Cardiac muscle cell (in vitro differentiated cells and primary cell): ENCODE results near the gene MRPL38. TPM values are rescaled to one million over a fixed set of nuclear protein-coding genes. Genes with fewer than 3 reads are reported as not detected.

ENCODE experiments used
- DNase-seq, 2 donors: peaks; one replicate each; pipeline versions ENCODE4 v3.0.0 to v3.0.0-alpha.2; 2010 to 2017; ENCODE audit warnings: low read depth in 1 of 2, low spot score in 1 of 2
- H3K27ac ChIP-seq: fragments of 200-600 bp; sonication (generic); 2 replicates; pipeline ENCODE4 v1.5.1; 2016
- H3K27me3 ChIP-seq: fragments of 200-600 bp; sonication (generic); 2 replicates; pipeline ENCODE4 v1.6.0; 2016; ENCODE audit warnings: control low read depth
- H3K36me3 ChIP-seq: fragments of 200-600 bp; sonication (generic); 2 replicates; pipeline ENCODE4 v1.5.1; 2016; ENCODE audit warnings: control low read depth
- H3K4me1 ChIP-seq: fragments of 200-600 bp; sonication (generic); 2 replicates; pipeline ENCODE4 v1.8.1; 2017; ENCODE audit warnings: low read depth, mild to moderate bottlenecking, mixed run types
- H3K4me3 ChIP-seq: fragments of 200-600 bp; sonication (generic); 2 replicates; pipeline ENCODE4 v1.5.1; 2016; ENCODE audit warnings: mild to moderate bottlenecking
- H3K9me3 ChIP-seq: fragments of 200-600 bp; sonication (generic); 2 replicates; pipeline ENCODE4 v1.5.1; 2017; ENCODE audit warnings: low read depth, mild to moderate bottlenecking, control low read depth
- CTCF ChIP-seq: IDR thresholded peaks from 2 replicates; pipeline ENCODE4 v1.5.1; 2012; ENCODE audit warnings: low read depth, mild to moderate bottlenecking, low read length
- polyA plus RNA-seq: library from polyadenylated mRNA; unstranded; fragments of >200 nt; fragmentation: Nextera tagmentation; extraction: Ambion mirVana; gene quantifications from 2 replicates; pipeline ENCODE4 v1.2.1, GENCODE V29; 2016
- total RNA-seq: library from RNA; depleted of rRNA; stranded (reverse); fragments of >200 nt; gene quantifications from 2 replicates; pipeline ENCODE4 v1.2.3, GENCODE V29; 2016

The MRPL38 gene
- total and polyA plus RNA-seq, 2 experiments from 2014 or later, result 68.0 to 227 TPM

GRCh38 chr17:75922963-75923874 lies 18.5 kb upstream of the MRPL38 start:
- Histone ChIP-seq H3K27me3 (no peaks in the 10 kb centered on the region), H3K27ac (peak overlapping the region; percentile 69), H3K4me3 (no peak overlapping the region), H3K4me1 (peaks cover 12% of the 10 kb centered on the region), H3K36me3 (no peaks in the 10 kb centered on the region), H3K9me3 (no peaks in the 10 kb centered on the region)
- TF ChIP-seq CTCF, result no peak
- DNase-seq, result no peak

GRCh38 chr17:75922173-75922961 lies 17.7 kb upstream of the MRPL38 start:
- no peaks in the 10 kb centered on the region for H3K27me3 ChIP-seq
- H3K9me3 ChIP-seq, result no peaks in the 10 kb centered on the region
- no peak overlapping the region for H3K4me3 ChIP-seq
- DNase-seq, result peak in 1 of 2 donors; percentile 57
- H3K27ac ChIP-seq, result peak overlapping the region; percentile 69
- no peaks in the 10 kb centered on the region for H3K36me3 ChIP-seq
- TF ChIP-seq CTCF, result no peak
- peaks cover 12% of the 10 kb centered on the region for H3K4me1 ChIP-seq

- no peak for TF ChIP-seq CTCF
- H3K4me3 ChIP-seq, result no peak overlapping the region
- H3K27ac ChIP-seq, result peak overlapping the region; percentile 69
- H3K27me3 ChIP-seq, result no peaks in the 10 kb centered on the region
- no peak for DNase-seq
- no peaks in the 10 kb centered on the region for H3K9me3 ChIP-seq
- H3K4me1 ChIP-seq, result peaks cover 12% of the 10 kb centered on the region
- H3K36me3 ChIP-seq, result no peaks in the 10 kb centered on the region
Observed at GRCh38 chr17:75921596-75921995, 16.9 kb upstream of the MRPL38 start.

GRCh38 chr17:75920045-75920560 lies 15.4 kb upstream of the MRPL38 start:
- no peak for TF ChIP-seq CTCF
- DNase-seq, result no peak
- H3K27me3 ChIP-seq, result no peaks in the 10 kb centered on the region

GRCh38 chr17:75919611-75920010 lies 14.9 kb upstream of the MRPL38 start:
- Histone ChIP-seq H3K36me3 (no peaks in the 10 kb centered on the region), H3K4me3 (no peak overlapping the region), H3K27ac (no peak overlapping the region), H3K4me1 (peaks cover 12% of the 10 kb centered on the region), H3K9me3 (no peaks in the 10 kb centered on the region), H3K27me3 (no peaks in the 10 kb centered on the region)
- no peak for DNase-seq
- TF ChIP-seq CTCF, result no peak

More at GRCh38 chr17:75920045-75920560, 15.4 kb upstream of the MRPL38 start:
- H3K9me3 ChIP-seq, result no peaks in the 10 kb centered on the region
- no peak overlapping the region for H3K4me3 ChIP-seq
- no peak overlapping the region for H3K27ac ChIP-seq
- peaks cover 12% of the 10 kb centered on the region for H3K4me1 ChIP-seq
- H3K36me3 ChIP-seq, result no peaks in the 10 kb centered on the region
